Mammary epithelial cell (primary cell): ENCODE measurements around the gene PADI2.

Experiments used
- CTCF ChIP-seq, 2 donors: IDR thresholded peaks in 1 of 2; conservative IDR thresholded peaks in 1 of 2; 2 replicates each; pipeline ENCODE4 v1.5.1; 2011 to 2012; ENCODE audit warnings: inconsistent platforms in 2 of 2, low read length in 2 of 2, mild to moderate bottlenecking in 2 of 2, control low read depth in 1 of 2, low read depth in 1 of 2; ENCODE audit not compliant: insufficient read depth in 1 of 2; ENCODE audit errors: extremely low read depth in 1 of 2
- EZH2 ChIP-seq: IDR thresholded peaks from 2 replicates; pipeline ENCODE4 v1.6.1; 2012; ENCODE audit warnings: low read length, inconsistent platforms, borderline replicate concordance

DNA sequence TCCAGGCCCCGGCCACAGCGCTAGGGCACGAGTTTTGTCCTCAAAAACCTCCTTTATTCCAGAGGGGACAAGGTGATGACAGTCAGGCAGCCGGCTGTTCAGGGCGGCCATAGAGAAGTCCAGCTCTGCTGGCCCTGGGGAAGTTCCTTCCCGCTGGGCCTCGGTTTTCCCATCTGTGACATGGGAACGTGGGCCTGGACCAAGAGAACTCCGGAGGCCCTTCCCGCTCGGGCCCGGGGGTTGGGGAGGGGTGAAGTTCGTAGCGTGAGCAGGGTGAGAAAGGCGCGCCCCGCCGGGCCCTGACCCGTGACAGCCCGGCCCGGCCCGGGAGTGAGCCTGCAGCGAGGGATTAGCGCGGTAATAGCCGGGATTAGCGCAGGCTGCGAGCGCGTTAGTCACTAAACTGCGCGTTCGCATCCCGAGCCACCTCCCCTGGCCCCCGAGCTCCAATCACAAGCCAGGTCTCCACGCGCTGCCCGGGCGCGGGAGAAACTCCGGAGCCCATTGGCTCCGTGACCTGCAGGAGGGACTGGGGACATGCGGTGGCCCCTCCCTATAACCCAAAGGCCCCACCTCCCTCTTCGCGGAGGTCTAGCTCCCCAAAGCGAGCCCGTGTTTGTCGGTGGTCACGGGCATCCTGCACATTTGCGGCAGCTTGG, 29.8 kb upstream of the PADI2 start:
- no peak for TF ChIP-seq EZH2
- no peak for TF ChIP-seq CTCF (conservative IDR thresholded peaks at IDR 0.05 in 1 of 2, IDR thresholded peaks at IDR 0.05 in 1 of 2; ENCODE audit: extremely low read depth in 1 of 2, insufficient read depth in 1 of 2, low read depth in 1 of 2, low read length in 2 of 2)
